SK-N-SH (cell line): Measurements from ENCODE around the gene SRMS. TPM values are rescaled to one million over a fixed set of nuclear protein-coding genes. Genes with fewer than 3 reads are reported as not detected.

ENCODE experiments used
- CTCF ChIA-PET: fragments of 300-600, 350-600 bp; formaldehyde crosslinking; extraction: SDS; loops from one replicate; lab custom pipeline; 2021; lab: Yijun Ruan, JAX
- POLR2A ChIA-PET: fragments of 350-600 bp; sonication (Branson Sonifier 250); formaldehyde crosslinking; extraction: SDS; loops from one replicate; lab custom pipeline; 2020; ENCODE audit warnings: antibody characterized with exemption, inconsistent platforms; lab: Yijun Ruan, JAX
- DNase-seq: peaks from one replicate; pipeline ENCODE4 v3.0.0; 2012
- H2AFZ ChIP-seq: fragments of 200-600 bp; sonication (generic); 2 replicates; pipeline ENCODE4 v1.8.1; 2016; ENCODE audit warnings: antibody characterized with exemption, mild to moderate bottlenecking, low read depth
- H3F3A ChIP-seq: fragments of 200-600 bp; sonication (generic); replicated peaks from 2 replicates; pipeline ENCODE3; 2016; ENCODE audit warnings: antibody characterized with exemption, mild to moderate bottlenecking; ENCODE audit not compliant: insufficient read depth
- H3K27ac ChIP-seq, 2 experiments: fragments of 200-500 bp in 1 of 2; fragments of 200-600 bp in 1 of 2; sonication (Bioruptor generic) in 1 of 2; sonication (generic), shearing (Covaris generic) in 1 of 2; 2 replicates each; pipeline versions ENCODE4 v1.5.1 to v1.6.1; 2014 to 2016; ENCODE audit warnings: low read depth in 2 of 2, inconsistent platforms in 1 of 2, low read length in 1 of 2, mild to moderate bottlenecking in 1 of 2, mixed read lengths in 1 of 2
- H3K27me3 ChIP-seq: fragments of 200-600 bp; sonication (generic), shearing (Covaris generic); 2 replicates; pipeline ENCODE4 v1.6.1; 2016; ENCODE audit warnings: mixed run types; ENCODE audit not compliant: insufficient read depth
- H3K36me3 ChIP-seq, 2 experiments: fragments of 200-500 bp in 1 of 2; fragments of 200-600 bp in 1 of 2; sonication (Bioruptor generic) in 1 of 2; sonication (generic) in 1 of 2; replicated peaks in 1 of 2; 2 replicates each; pipeline versions ENCODE3 to v1.5.1; 2014 to 2016; ENCODE audit warnings: low read length in 1 of 2, mild to moderate bottlenecking in 1 of 2; ENCODE audit not compliant: insufficient read depth in 2 of 2, control insufficient read depth in 1 of 2
- H3K4me1 ChIP-seq, 2 experiments: fragments of 200-500 bp in 1 of 2; fragments of 200-600 bp in 1 of 2; sonication (Bioruptor generic) in 1 of 2; sonication (generic), shearing (Covaris generic) in 1 of 2; 2 replicates each; pipeline versions ENCODE4 v1.5.1 to v1.6.1; 2014 to 2016; ENCODE audit warnings: low read depth in 1 of 2, low read length in 1 of 2, mixed run types in 1 of 2; ENCODE audit not compliant: insufficient read depth in 2 of 2, control insufficient read depth in 1 of 2
- H3K4me2 ChIP-seq: fragments of 200-600 bp; sonication (generic), shearing (Covaris generic); 2 replicates; pipeline ENCODE4 v1.6.1; 2017; ENCODE audit warnings: mixed run types
- H3K4me3 ChIP-seq, 2 experiments: fragments of 200-500 bp in 1 of 2; fragments of 200-600 bp in 1 of 2; sonication (Bioruptor generic) in 1 of 2; sonication (generic), shearing (Covaris generic) in 1 of 2; 2 replicates each; pipeline versions ENCODE4 v1.5.1 to v1.8.1; 2014 to 2016; ENCODE audit warnings: low read depth in 2 of 2, inconsistent platforms in 1 of 2, low read length in 1 of 2, mild to moderate bottlenecking in 1 of 2, mixed read lengths in 1 of 2, moderate library complexity in 1 of 2
- H3K79me2 ChIP-seq: fragments of 200-600 bp; sonication (generic); 2 replicates; pipeline ENCODE4 v1.8.1; 2017; ENCODE audit warnings: mild to moderate bottlenecking; ENCODE audit not compliant: insufficient read depth
- H3K9ac ChIP-seq: fragments of 200-600 bp; sonication (generic); 2 replicates; pipeline ENCODE4 v1.6.1; 2017; ENCODE audit warnings: mixed run types
- H3K9me2 ChIP-seq: fragments of 200-600 bp; sonication (generic); 2 replicates; pipeline ENCODE4 v1.6.1; 2017; ENCODE audit warnings: mixed run types
- H3K9me3 ChIP-seq: fragments of 200-600 bp; sonication (generic); 2 replicates; pipeline ENCODE4 v1.6.1; 2017; ENCODE audit warnings: mixed run types, mild to moderate bottlenecking, moderate library complexity
- H4K20me1 ChIP-seq: fragments of 200-600 bp; sonication (generic); 2 replicates; pipeline ENCODE4 v1.6.1; 2017; ENCODE audit warnings: mild to moderate bottlenecking, mixed run types; ENCODE audit not compliant: insufficient read depth
- CTCF ChIP-seq: fragments of 200-600 bp; sonication (generic); IDR thresholded peaks from 2 replicates; pipeline ENCODE4 v1.6.1; 2017; ENCODE audit warnings: antibody characterized with exemption, mild to moderate bottlenecking, moderate library complexity
- EZH2phosphoT487 ChIP-seq: fragments of 200-600 bp; sonication (generic); IDR thresholded peaks from 2 replicates; pipeline ENCODE4 v1.6.1; 2017; ENCODE audit warnings: low read depth, mixed run types, mild to moderate bottlenecking, antibody characterized with exemption, moderate library complexity, borderline replicate concordance
- FOSL2 ChIP-seq: IDR thresholded peaks from 2 replicates; pipeline ENCODE4 v1.4.0; 2012; ENCODE audit warnings: low read depth, mild to moderate bottlenecking, moderate library complexity, borderline replicate concordance
- GABPA ChIP-seq: IDR thresholded peaks from 2 replicates; pipeline ENCODE4 v1.4.0; 2012; ENCODE audit warnings: low read depth, mild to moderate bottlenecking
- GATA2 ChIP-seq: sonication (generic); formaldehyde crosslinking; IDR thresholded peaks from 2 replicates; pipeline ENCODE4 v1.5.0; 2020; ENCODE audit warnings: mild to moderate bottlenecking, missing genetic modification reagents
- IRF3 ChIP-seq: fragments of 150-350 bp; IDR thresholded peaks from 2 replicates; pipeline ENCODE4 v1.6.1; 2016; ENCODE audit warnings: mild to moderate bottlenecking, low read depth, low read length
- JUND ChIP-seq: IDR thresholded peaks from 2 replicates; pipeline ENCODE4 v1.4.0; 2012
- MAX ChIP-seq: IDR thresholded peaks from 2 replicates; pipeline ENCODE4 v1.4.0; 2012; ENCODE audit warnings: low read depth
- MEF2A ChIP-seq: IDR thresholded peaks from 2 replicates; pipeline ENCODE4 v1.4.0; 2012; ENCODE audit warnings: low read depth, borderline replicate concordance
- MXI1 ChIP-seq: IDR thresholded peaks from 2 replicates; pipeline ENCODE4 v1.6.1; 2012; ENCODE audit warnings: mild to moderate bottlenecking, low read depth, low read length, improper control_type of control experiment
- NRF1 ChIP-seq: IDR thresholded peaks from 2 replicates; pipeline ENCODE4 v1.6.1; 2012; ENCODE audit warnings: low read depth, mild to moderate bottlenecking, low read length
- RCOR1 ChIP-seq: fragments of 150-350 bp; IDR thresholded peaks from 2 replicates; pipeline ENCODE4 v1.6.1; 2017; ENCODE audit warnings: antibody characterized with exemption, low read length
- REST ChIP-seq: IDR thresholded peaks from 2 replicates; pipeline ENCODE4 v1.6.1; 2012; ENCODE audit warnings: mild to moderate bottlenecking, low read depth, low read length, moderate library complexity
- RFX5 ChIP-seq: IDR thresholded peaks from 2 replicates; pipeline ENCODE4 v1.6.1; 2012; ENCODE audit warnings: mild to moderate bottlenecking, improper control_type of control experiment, low read length
- SMC3 ChIP-seq: IDR thresholded peaks from 2 replicates; pipeline ENCODE4 v1.6.1; 2012; ENCODE audit warnings: low read depth, low read length, improper control_type of control experiment
- TCF12 ChIP-seq: IDR thresholded peaks from 2 replicates; pipeline ENCODE4 v1.4.0; 2012
- USF2 ChIP-seq: fragments of 150-350 bp; IDR thresholded peaks from 2 replicates; pipeline ENCODE4 v1.6.1; 2017; ENCODE audit warnings: antibody characterized with exemption, low read length, low read depth, borderline replicate concordance
- ZBTB33 ChIP-seq: IDR thresholded peaks from 2 replicates; pipeline ENCODE4 v1.4.0; 2012; ENCODE audit warnings: low read depth, borderline replicate concordance
- WGBS: methylation state at CpG from one replicate; pipeline ENCODE4 v1.1.6; 2017; ENCODE audit warnings: low lambda C conversion rate; 5-methylcytosine and 5-hydroxymethylcytosine counted together
- polyA plus RNA-seq, 3 experiments: library from polyadenylated mRNA; depleted of rRNA; stranded (reverse); fragments of >200 nt; gene quantifications; 2 replicates each; pipeline ENCODE4 v1.2.3, GENCODE V29; 2012

The SRMS gene
- polyA plus RNA-seq, 1 of the 3 experiments (the other 2 are of a cell fraction), result not detected

- H3K9me3 ChIP-seq, result no peaks in the 10 kb centered on the region
- POLR2A ChIA-PET, result interaction anchor here (1.2 kb wide), 1 partner anchor 28 kb away, joined by 5 read pairs; the partner anchor contains the start of gene PPDPF
- no peak overlapping the region for H3K9ac ChIP-seq
- no peaks in the 10 kb centered on the region for H3F3A ChIP-seq
- no peak overlapping the region for H3K4me2 ChIP-seq
- peaks cover 0 to 6% of the 10 kb centered on the region in 2 experiments for H3K36me3 ChIP-seq
- H3K27me3 ChIP-seq, result no peaks in the 10 kb centered on the region
- 71% methylated on average over 2 of the region's 2 CpGs for WGBS
- H3K4me1 ChIP-seq, result peaks cover 0 to 19% of the 10 kb centered on the region in 2 experiments; a peak in 1 of 4 replicates
- no peaks in the 10 kb centered on the region; the same call in 1 of the 2 replicates for H4K20me1 ChIP-seq
- CTCF ChIA-PET, result interaction anchor here (0.6 kb wide), 1 partner anchor 603 kb away, joined by 3 read pairs; no protein-coding TSS in a partner anchor
- no peak overlapping the region for H3K4me3 ChIP-seq
- TF ChIP-seq IRF3, result no peak
- TF ChIP-seq JUND, result no peak
- no peak for TF ChIP-seq FOSL2
- no peak for TF ChIP-seq RFX5
- TF ChIP-seq TCF12, result no peak
- no peak for TF ChIP-seq REST
- TF ChIP-seq SMC3, result no peak
- no peak for TF ChIP-seq CTCF
- TF ChIP-seq MXI1, result no peak
- TF ChIP-seq MAX, result no peak
- TF ChIP-seq RCOR1, result no peak
- no peak for TF ChIP-seq EZH2phosphoT487
- no peak for TF ChIP-seq NRF1
- no peak for TF ChIP-seq GABPA
- TF ChIP-seq ZBTB33, result no peak
- no peak for TF ChIP-seq GATA2 (CRISPR knock-in tag)
- no peak for TF ChIP-seq USF2
- no peak for TF ChIP-seq MEF2A
- H3K9me2 ChIP-seq, result no peaks in the 10 kb centered on the region
- no peaks in the 10 kb centered on the region for H3K79me2 ChIP-seq
- no peak for DNase-seq
- no peak overlapping the region for H2AFZ ChIP-seq
- H3K27ac ChIP-seq, result no peak overlapping the region
Observed at GRCh38 chr20:63492518-63492917, 55.0 kb downstream of the SRMS start.
